HEK293 (cell line): ENCODE results near the gene SEMA4C.

Experiments
- HOXC10 ChIP-seq: sonication (generic); formaldehyde crosslinking; IDR thresholded peaks from 2 replicates; pipeline ENCODE4 v1.8.1; 2023; ENCODE audit warnings: mild to moderate bottlenecking, missing genetic modification reagents
- SETDB1 ChIP-seq: IDR thresholded peaks from one replicate; pipeline ENCODE4 v1.6.1; 2017; ENCODE audit warnings: mild to moderate bottlenecking, low read length, moderate library complexity, mixed read lengths; ENCODE audit not compliant: insufficient read length
- ZNF335 ChIP-seq: fragments of 450-650 bp; formaldehyde crosslinking; conservative IDR thresholded peaks from 2 replicates; pipeline ENCODE4 v1.5.1; 2016; ENCODE audit warnings: missing biosample characterization, missing genetic modification characterization
- ZNF350 ChIP-seq: fragments of 450-650 bp; formaldehyde crosslinking; IDR thresholded peaks from 2 replicates; pipeline ENCODE4 v1.5.0; 2017; ENCODE audit warnings: missing biosample characterization, mild to moderate bottlenecking, missing genetic modification characterization
- ZSCAN30 ChIP-seq: fragments of 450-650 bp; IDR thresholded peaks from 2 replicates; pipeline ENCODE4 v1.5.1; 2018; ENCODE audit warnings: missing biosample characterization, mild to moderate bottlenecking, missing genetic modification characterization, moderate library complexity
- TF ChIP-seq, protein P1 (sequence below): fragments of 450-650 bp; formaldehyde crosslinking; IDR thresholded peaks from 2 replicates; pipeline ENCODE4 v1.5.1; 2016; ENCODE audit warnings: missing biosample characterization, missing genetic modification characterization
- TF ChIP-seq, protein P2 (sequence below): fragments of 450-650 bp; formaldehyde crosslinking; IDR thresholded peaks from 2 replicates; pipeline ENCODE4 v1.5.1; 2016; ENCODE audit warnings: missing biosample characterization, missing genetic modification characterization, low read depth
- TF ChIP-seq, protein P3 (sequence below): fragments of 450-650 bp; formaldehyde crosslinking; IDR thresholded peaks from 2 replicates; pipeline ENCODE4 v1.5.1; 2016; ENCODE audit warnings: missing biosample characterization, missing genetic modification characterization

DNA sequence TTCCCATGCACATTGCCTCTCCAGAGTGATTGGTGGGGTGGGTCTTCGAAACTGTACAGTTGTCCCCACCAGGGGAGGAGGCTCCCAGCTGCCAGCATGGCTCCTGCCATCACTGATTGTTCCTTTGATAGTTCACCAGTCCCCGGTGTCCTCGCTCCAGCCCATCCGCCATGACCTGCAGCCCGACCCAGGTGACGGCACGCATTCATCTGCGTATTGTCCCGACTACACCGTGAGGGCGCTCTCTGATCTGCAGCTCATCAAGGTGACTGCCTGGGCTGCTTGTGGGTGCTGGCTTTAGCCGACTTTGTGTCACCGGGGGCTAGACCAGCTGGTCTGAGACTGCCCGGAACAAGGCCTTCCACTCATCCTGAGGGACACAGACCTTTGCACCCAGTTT is 41.4 kb downstream of the SEMA4C start:
- TF ChIP-seq ZSCAN30 (tag by site-specific recombination) (no peak), SETDB1 (no peak), ZNF335 (no peak), ZNF350 (no peak), HOXC10 (no peak)
- TF ChIP-seq, protein P1, sequence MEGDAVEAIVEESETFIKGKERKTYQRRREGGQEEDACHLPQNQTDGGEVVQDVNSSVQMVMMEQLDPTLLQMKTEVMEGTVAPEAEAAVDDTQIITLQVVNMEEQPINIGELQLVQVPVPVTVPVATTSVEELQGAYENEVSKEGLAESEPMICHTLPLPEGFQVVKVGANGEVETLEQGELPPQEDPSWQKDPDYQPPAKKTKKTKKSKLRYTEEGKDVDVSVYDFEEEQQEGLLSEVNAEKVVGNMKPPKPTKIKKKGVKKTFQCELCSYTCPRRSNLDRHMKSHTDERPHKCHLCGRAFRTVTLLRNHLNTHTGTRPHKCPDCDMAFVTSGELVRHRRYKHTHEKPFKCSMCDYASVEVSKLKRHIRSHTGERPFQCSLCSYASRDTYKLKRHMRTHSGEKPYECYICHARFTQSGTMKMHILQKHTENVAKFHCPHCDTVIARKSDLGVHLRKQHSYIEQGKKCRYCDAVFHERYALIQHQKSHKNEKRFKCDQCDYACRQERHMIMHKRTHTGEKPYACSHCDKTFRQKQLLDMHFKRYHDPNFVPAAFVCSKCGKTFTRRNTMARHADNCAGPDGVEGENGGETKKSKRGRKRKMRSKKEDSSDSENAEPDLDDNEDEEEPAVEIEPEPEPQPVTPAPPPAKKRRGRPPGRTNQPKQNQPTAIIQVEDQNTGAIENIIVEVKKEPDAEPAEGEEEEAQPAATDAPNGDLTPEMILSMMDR (tag by site-specific recombination) = no peak
- TF ChIP-seq, protein P2, sequence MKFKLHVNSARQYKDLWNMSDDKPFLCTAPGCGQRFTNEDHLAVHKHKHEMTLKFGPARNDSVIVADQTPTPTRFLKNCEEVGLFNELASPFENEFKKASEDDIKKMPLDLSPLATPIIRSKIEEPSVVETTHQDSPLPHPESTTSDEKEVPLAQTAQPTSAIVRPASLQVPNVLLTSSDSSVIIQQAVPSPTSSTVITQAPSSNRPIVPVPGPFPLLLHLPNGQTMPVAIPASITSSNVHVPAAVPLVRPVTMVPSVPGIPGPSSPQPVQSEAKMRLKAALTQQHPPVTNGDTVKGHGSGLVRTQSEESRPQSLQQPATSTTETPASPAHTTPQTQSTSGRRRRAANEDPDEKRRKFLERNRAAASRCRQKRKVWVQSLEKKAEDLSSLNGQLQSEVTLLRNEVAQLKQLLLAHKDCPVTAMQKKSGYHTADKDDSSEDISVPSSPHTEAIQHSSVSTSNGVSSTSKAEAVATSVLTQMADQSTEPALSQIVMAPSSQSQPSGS (tag by site-specific recombination) = no peak
- TF ChIP-seq, protein P3, sequence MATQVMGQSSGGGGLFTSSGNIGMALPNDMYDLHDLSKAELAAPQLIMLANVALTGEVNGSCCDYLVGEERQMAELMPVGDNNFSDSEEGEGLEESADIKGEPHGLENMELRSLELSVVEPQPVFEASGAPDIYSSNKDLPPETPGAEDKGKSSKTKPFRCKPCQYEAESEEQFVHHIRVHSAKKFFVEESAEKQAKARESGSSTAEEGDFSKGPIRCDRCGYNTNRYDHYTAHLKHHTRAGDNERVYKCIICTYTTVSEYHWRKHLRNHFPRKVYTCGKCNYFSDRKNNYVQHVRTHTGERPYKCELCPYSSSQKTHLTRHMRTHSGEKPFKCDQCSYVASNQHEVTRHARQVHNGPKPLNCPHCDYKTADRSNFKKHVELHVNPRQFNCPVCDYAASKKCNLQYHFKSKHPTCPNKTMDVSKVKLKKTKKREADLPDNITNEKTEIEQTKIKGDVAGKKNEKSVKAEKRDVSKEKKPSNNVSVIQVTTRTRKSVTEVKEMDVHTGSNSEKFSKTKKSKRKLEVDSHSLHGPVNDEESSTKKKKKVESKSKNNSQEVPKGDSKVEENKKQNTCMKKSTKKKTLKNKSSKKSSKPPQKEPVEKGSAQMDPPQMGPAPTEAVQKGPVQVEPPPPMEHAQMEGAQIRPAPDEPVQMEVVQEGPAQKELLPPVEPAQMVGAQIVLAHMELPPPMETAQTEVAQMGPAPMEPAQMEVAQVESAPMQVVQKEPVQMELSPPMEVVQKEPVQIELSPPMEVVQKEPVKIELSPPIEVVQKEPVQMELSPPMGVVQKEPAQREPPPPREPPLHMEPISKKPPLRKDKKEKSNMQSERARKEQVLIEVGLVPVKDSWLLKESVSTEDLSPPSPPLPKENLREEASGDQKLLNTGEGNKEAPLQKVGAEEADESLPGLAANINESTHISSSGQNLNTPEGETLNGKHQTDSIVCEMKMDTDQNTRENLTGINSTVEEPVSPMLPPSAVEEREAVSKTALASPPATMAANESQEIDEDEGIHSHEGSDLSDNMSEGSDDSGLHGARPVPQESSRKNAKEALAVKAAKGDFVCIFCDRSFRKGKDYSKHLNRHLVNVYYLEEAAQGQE (tag by site-specific recombination) = no peak
